ENCODE results near the gene STYX. TPM values are rescaled to one million over a fixed set of nuclear protein-coding genes. Genes with fewer than 3 reads are reported as not detected.
A peak's percentile ranks its signal among the peaks of the same experiment; 100 is the strongest.
"Not testable (repeated sequence)": the region's sequence is repeated elsewhere in the genome, so short reads cannot be mapped to it uniquely, and the experiment has no call there.

STYX gene
- total RNA-seq, 1 donor from 2014 or later, result 11.5 TPM

DNA sequence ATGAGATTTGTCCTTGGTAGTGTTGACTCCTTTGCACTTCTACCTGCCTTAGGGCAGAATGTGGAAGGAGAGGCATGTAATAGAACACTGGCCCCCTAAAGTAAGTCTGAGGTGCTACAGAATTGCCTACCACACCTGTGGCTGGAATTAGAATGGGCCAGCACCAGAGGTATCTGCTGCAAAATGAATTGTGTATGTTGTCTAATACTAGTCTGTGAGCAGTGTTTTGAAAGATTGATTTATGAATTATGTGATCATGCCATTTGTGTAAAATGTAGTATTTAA lies 5.7 kb upstream of the STYX start:
- TF ChIP-seq, protein P1, sequence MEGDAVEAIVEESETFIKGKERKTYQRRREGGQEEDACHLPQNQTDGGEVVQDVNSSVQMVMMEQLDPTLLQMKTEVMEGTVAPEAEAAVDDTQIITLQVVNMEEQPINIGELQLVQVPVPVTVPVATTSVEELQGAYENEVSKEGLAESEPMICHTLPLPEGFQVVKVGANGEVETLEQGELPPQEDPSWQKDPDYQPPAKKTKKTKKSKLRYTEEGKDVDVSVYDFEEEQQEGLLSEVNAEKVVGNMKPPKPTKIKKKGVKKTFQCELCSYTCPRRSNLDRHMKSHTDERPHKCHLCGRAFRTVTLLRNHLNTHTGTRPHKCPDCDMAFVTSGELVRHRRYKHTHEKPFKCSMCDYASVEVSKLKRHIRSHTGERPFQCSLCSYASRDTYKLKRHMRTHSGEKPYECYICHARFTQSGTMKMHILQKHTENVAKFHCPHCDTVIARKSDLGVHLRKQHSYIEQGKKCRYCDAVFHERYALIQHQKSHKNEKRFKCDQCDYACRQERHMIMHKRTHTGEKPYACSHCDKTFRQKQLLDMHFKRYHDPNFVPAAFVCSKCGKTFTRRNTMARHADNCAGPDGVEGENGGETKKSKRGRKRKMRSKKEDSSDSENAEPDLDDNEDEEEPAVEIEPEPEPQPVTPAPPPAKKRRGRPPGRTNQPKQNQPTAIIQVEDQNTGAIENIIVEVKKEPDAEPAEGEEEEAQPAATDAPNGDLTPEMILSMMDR (IDR thresholded peaks at IDR 0.05), result no peak
- TF ChIP-seq POLR2AphosphoS5 (IDR thresholded peaks at IDR 0.05; ENCODE audit: insufficient read depth in 1 of 2, low read depth in 1 of 2), result no peak
- no peak for TF ChIP-seq POLR2A (IDR thresholded peaks at IDR 0.05)
- H3K4me3 ChIP-seq, result no peak overlapping the region
- H3K9me3 ChIP-seq, result no peaks in the 10 kb centered on the region
- H3K27me3 ChIP-seq, result no peaks in the 10 kb centered on the region
- no peak for DNase-seq (ENCODE audit: extremely low spot score in 2 of 2)
- peaks cover 0 to 57% of the 10 kb centered on the region in 2 donors for H3K36me3 ChIP-seq
- H3K27ac ChIP-seq, result no peak overlapping the region
- intact Hi-C loops (cut with DNase I), result no loop called here
- no peaks in the 10 kb centered on the region for H3K4me1 ChIP-seq

DNA sequence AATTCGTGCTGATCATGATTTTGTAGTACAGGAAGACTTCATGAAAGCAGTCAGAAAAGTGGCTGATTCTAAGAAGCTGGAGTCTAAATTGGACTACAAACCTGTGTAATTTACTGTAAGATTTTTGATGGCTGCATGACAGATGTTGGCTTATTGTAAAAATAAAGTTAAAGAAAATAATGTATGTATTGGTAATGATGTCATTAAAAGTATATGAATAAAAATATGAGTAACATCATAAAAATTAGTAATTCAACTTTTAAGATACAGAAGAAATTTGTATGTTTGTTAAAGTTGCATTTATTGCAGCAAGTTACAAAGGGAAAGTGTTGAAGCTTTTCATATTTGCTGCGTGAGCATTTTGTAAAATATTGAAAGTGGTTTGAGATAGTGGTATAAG lies 2.5 kb upstream of the STYX start:
- Histone ChIP-seq H3K4me1 (peaks cover 17% of the 10 kb centered on the region), H3K36me3 (peaks cover 0 to 36% of the 10 kb centered on the region in 2 donors)
- DNase-seq (ENCODE audit: extremely low spot score in 2 of 2); H3K27ac ChIP-seq; H3K9me3 ChIP-seq; H3K27me3 ChIP-seq; H3K4me3 ChIP-seq; intact Hi-C loops (cut with DNase I): not testable (repeated sequence)

DNA sequence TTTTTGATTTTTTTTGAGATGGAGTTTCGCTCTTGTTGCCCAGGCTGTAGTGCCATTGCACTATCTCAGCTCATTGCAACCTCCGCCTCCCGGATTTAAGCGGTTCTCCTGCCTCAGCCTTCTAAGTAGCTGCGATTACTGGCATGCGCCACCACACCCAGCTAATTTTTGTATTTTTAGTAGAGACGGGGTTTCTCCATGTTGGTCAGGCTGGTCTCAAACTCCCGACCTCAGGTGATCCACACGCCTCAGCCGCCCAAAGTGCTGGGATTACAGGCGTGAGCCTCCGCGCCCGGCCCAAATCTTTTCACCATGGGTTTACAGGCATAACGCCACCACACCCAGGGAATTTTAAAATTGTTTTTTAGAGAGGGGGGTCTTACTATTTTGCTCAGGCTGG lies 931 bp upstream of the STYX start:
- peaks cover 0 to 22% of the 10 kb centered on the region in 2 donors for H3K36me3 ChIP-seq
- DNase-seq (ENCODE audit: extremely low spot score in 2 of 2); H3K27me3 ChIP-seq; H3K9me3 ChIP-seq; H3K4me3 ChIP-seq; intact Hi-C loops (cut with DNase I): not testable (repeated sequence)
- H3K27ac ChIP-seq, result peak overlapping the region; percentile 85
- H3K4me1 ChIP-seq, result peaks cover 17% of the 10 kb centered on the region

DNA sequence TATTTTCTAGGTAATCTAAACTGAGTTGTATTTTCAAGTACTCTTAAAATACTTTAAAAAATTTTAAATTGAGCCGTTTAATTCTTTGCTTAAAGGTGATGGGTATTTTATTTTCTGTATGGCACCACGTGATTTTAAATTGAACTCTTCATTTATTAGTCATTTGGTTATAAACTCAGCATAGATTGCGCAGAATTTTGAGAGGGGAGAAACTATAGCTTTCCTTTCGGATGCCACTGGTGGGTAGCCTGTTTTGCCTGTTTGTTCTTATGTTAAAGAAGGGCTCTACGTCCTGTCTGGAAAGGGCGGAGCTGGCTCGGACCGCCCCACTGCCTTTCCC lies 411 bp upstream of the STYX start:
- Histone ChIP-seq H3K4me1 (peaks cover 17% of the 10 kb centered on the region), H3K36me3 (peaks cover 0 to 20% of the 10 kb centered on the region in 2 donors), H3K27me3 (no peaks in the 10 kb centered on the region), H3K4me3 (peak overlapping the region; percentile 93 to 94), H3K9me3 (no peaks in the 10 kb centered on the region), H3K27ac (peak overlapping the region; percentile 85)
- TF ChIP-seq, protein P1 (IDR thresholded peaks at IDR 0.05), result no peak
- TF ChIP-seq POLR2A (IDR thresholded peaks at IDR 0.05) (no peak), POLR2AphosphoS5 (IDR thresholded peaks at IDR 0.05; ENCODE audit: insufficient read depth in 1 of 2, low read depth in 1 of 2) (no peak)
- intact Hi-C loops (cut with DNase I), result no loop called here
- no peak for DNase-seq (ENCODE audit: extremely low spot score in 2 of 2)

DNA sequence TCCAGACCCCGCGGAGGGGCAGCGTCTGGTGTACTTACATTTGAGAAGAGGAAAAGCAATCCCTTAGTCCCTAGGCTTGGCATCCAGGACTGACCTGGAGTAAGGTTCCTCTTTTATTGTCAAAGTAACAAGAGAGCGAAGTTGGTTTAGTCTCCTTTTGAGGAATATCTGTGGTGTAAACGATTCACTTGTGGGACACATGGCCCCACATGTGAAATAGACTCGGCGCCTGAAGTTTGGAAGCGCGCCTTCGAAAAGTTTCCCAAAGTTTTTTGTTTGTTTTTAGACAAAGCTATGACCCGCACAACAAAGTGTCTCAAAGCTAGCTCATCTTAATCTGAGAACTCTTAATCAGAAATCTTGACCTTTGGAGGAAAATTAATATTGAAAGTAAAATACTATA lies 744 bp downstream of the STYX start:
- intact Hi-C loops (cut with DNase I), result no loop called here
- no peak for DNase-seq (ENCODE audit: extremely low spot score in 2 of 2)
- H3K27ac ChIP-seq, result peak overlapping the region; percentile 85
- no peaks in the 10 kb centered on the region for H3K9me3 ChIP-seq
- H3K4me3 ChIP-seq, result peak overlapping the region; percentile 93 to 94
- TF ChIP-seq POLR2AphosphoS5 (IDR thresholded peaks at IDR 0.05; ENCODE audit: insufficient read depth in 1 of 2, low read depth in 1 of 2) (no peak), POLR2A (IDR thresholded peaks at IDR 0.05) (no peak)
- TF ChIP-seq, protein P1 (IDR thresholded peaks at IDR 0.05), result no peak
- peaks cover 0 to 17% of the 10 kb centered on the region in 2 donors for H3K36me3 ChIP-seq
- H3K4me1 ChIP-seq, result peaks cover 17% of the 10 kb centered on the region
- no peaks in the 10 kb centered on the region for H3K27me3 ChIP-seq

DNA sequence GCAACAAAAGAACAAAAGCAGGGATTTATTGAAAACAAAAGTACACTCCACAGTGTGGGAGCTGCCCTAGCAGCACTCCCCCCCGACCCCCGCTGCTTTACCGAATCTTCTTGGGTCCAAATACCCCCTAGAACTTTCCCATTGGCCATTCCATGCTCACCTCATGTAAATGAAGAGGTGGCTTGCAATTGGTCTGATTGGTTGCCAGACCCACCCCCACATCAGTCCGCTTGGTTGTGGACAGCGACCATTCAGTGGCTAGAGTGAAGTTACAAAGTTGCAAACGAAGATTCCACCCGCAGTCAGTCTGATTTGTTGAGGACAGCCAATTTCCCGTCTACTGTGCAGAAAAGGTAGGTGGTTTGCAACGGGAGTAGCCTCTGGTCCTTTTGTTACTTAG lies 3.9 kb downstream of the STYX start:
- H3K27ac ChIP-seq, result no peak overlapping the region
- no peak for DNase-seq (ENCODE audit: extremely low spot score in 2 of 2)
- no peak overlapping the region for H3K4me3 ChIP-seq
- no peaks in the 10 kb centered on the region for H3K9me3 ChIP-seq
- peaks cover 24% of the 10 kb centered on the region for H3K4me1 ChIP-seq
- peaks cover 0 to 3% of the 10 kb centered on the region in 2 donors for H3K36me3 ChIP-seq
- TF ChIP-seq, protein P1 (IDR thresholded peaks at IDR 0.05), result no peak
- intact Hi-C loops (cut with DNase I), result no loop called here
- no peaks in the 10 kb centered on the region for H3K27me3 ChIP-seq

Measured in vagina (tissue), 2 donors.